Measurements from ENCODE around the gene ATP4B. TPM values are rescaled to one million over a fixed set of nuclear protein-coding genes. Genes with fewer than 3 reads are reported as not detected.

Gene ATP4B
- total RNA-seq, 1 experiment from 2014 or later: not detected

DNA sequence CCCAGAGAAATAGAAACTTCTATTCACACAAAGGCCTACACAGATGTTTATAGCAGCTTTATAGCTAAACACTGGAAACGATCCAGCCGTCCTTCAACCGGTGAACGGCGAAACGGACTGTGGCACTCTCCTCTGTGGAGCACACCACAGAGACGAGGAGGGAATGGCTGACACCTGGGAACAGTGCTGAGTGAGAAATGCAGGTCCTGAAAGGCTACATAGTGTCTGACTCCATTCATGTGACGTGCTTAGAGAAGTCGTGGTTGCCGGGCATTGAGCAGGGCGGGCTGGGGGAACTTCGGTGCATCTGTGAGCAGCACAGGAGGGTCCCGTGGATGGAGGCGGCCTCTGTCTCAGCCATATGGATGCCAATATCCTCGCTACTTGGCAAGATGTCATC, 5.9 kb upstream of the ATP4B start:
- Histone ChIP-seq H3K56ac (ENCODE audit: insufficient read length, low read depth, low read length) (no peak overlapping the region), H2BK5ac (ENCODE audit: insufficient read length, low read length) (no peak overlapping the region), H3K23me2 (ENCODE audit: insufficient read length, low read depth, low read length, poor library complexity, severe bottlenecking) (no peaks in the 10 kb centered on the region), H2BK120ac (ENCODE audit: low read depth, low read length, poor library complexity, severe bottlenecking) (no peak overlapping the region), H2BK15ac (ENCODE audit: low read depth, low read length) (no peak overlapping the region), H3K27ac (ENCODE audit: insufficient read length, low read depth, low read length) (no peak overlapping the region), H3K23ac (ENCODE audit: insufficient read length, low read depth, low read length) (no peak overlapping the region), H3K14ac (ENCODE audit: insufficient read depth, low read length) (no peak overlapping the region; the same call in 1 of the 2 replicates), H3K18ac (ENCODE audit: insufficient read length, low read depth, low read length) (no peak overlapping the region), H3K4ac (ENCODE audit: low read depth, low read length) (no peak overlapping the region), H4K5ac (ENCODE audit: insufficient read length, low read depth, low read length) (no peak overlapping the region), H3K79me2 (ENCODE audit: insufficient read depth, low read length) (no peaks in the 10 kb centered on the region), H2AK5ac (ENCODE audit: insufficient read length, low read length) (no peak overlapping the region), H2AFZ (ENCODE audit: low read length) (no peak overlapping the region), H4K91ac (ENCODE audit: insufficient read length, low read depth, low read length) (no peak overlapping the region), H3K27me3 (ENCODE audit: insufficient read depth, low read length) (no peaks in the 10 kb centered on the region), H4K20me1 (ENCODE audit: control insufficient read depth, insufficient read depth, insufficient read length) (no peaks in the 10 kb centered on the region), H2BK20ac (ENCODE audit: low read depth, low read length, poor library complexity, severe bottlenecking) (no peak overlapping the region), H3T11ph (ENCODE audit: low read length) (no peak overlapping the region), H3K79me1 (ENCODE audit: insufficient read depth, low read depth, low read length, poor library complexity, severe bottlenecking) (no peaks in the 10 kb centered on the region), H4K8ac (replicated peaks; ENCODE audit: insufficient read length, low read depth, low read length) (no peak overlapping the region), H3K4me2 (ENCODE audit: insufficient read depth, insufficient read length, low read length) (no peak overlapping the region), H3K9me3 (ENCODE audit: control insufficient read depth, low read depth, low read length) (no peaks in the 10 kb centered on the region), H3K9ac (ENCODE audit: extremely low read depth, insufficient read length, low read length) (no peak overlapping the region), H3K4me1 (ENCODE audit: insufficient read depth, low read length) (no peaks in the 10 kb centered on the region), H2BK12ac (ENCODE audit: insufficient read length, low read depth, low read length) (no peak overlapping the region)
- peaks cover 2 to 8% of the 10 kb centered on the region in 2 experiments; a peak in 2 of 4 replicates for H3K4me1 Mint-ChIP-seq
- H3K27ac Mint-ChIP-seq: no peak overlapping the region; a peak in 1 of 7 replicates
- no peak for DNase-seq
- H3K36me3 Mint-ChIP-seq (ENCODE audit: insufficient read depth in 1 of 3, low read depth in 3 of 3): peaks cover 0 to 5% (median 1%) of the 10 kb centered on the region in 3 experiments; a peak in 3 of 7 replicates
- peaks cover 4 to 11% of the 10 kb centered on the region in 2 experiments; a peak in 3 of 5 replicates for H3K9me3 Mint-ChIP-seq
- H3K27me3 Mint-ChIP-seq (ENCODE audit: low read depth): peaks cover 3% of the 10 kb centered on the region
- no CpG with 5 or more reads among the region's 15 CpGs for WGBS (ENCODE audit: extremely low coverage, insufficient read length, low lambda C conversion rate)
- H3K4me3 Mint-ChIP-seq: no peak overlapping the region; a peak in 1 of 5 replicates
- TF ChIP-seq, protein P1, sequence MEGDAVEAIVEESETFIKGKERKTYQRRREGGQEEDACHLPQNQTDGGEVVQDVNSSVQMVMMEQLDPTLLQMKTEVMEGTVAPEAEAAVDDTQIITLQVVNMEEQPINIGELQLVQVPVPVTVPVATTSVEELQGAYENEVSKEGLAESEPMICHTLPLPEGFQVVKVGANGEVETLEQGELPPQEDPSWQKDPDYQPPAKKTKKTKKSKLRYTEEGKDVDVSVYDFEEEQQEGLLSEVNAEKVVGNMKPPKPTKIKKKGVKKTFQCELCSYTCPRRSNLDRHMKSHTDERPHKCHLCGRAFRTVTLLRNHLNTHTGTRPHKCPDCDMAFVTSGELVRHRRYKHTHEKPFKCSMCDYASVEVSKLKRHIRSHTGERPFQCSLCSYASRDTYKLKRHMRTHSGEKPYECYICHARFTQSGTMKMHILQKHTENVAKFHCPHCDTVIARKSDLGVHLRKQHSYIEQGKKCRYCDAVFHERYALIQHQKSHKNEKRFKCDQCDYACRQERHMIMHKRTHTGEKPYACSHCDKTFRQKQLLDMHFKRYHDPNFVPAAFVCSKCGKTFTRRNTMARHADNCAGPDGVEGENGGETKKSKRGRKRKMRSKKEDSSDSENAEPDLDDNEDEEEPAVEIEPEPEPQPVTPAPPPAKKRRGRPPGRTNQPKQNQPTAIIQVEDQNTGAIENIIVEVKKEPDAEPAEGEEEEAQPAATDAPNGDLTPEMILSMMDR (conservative IDR thresholded peaks at IDR 0.05): no peak

Data from H9 (cell line).